Uterus (tissue), 4 donors: Measurements from ENCODE around the gene CECR2. TPM values are rescaled to one million over a fixed set of nuclear protein-coding genes. Genes with fewer than 3 reads are reported as not detected.

Experiments used
- DNase-seq, 2 donors: peaks; one replicate each; pipeline ENCODE4 v3.0.0-alpha.2; 2019 to 2020
- H3K27ac ChIP-seq, 2 donors: fragments of 200-600 bp; sonication (generic); 1 replicate in 1 of 2; 2 replicates in 1 of 2; pipeline ENCODE4 v1.5.1; 2016 to 2018
- H3K27me3 ChIP-seq, 2 donors: fragments of 200-600 bp; sonication (generic); one replicate each; pipeline ENCODE4 v1.5.1; 2018 to 2019; ENCODE audit warnings: control low read depth in 1 of 2
- H3K36me3 ChIP-seq, 2 donors: fragments of 200-600 bp; sonication (generic); one replicate each; pipeline ENCODE4 v1.5.1; 2019; ENCODE audit warnings: control low read depth in 1 of 2
- H3K4me1 ChIP-seq, 2 donors: fragments of 200-600 bp; sonication (generic); one replicate each; pipeline ENCODE4 v1.5.1; 2018 to 2019; ENCODE audit warnings: control low read depth in 1 of 2
- H3K4me3 ChIP-seq, 2 donors: fragments of 200-600 bp; sonication (generic); 1 replicate in 1 of 2; 2 replicates in 1 of 2; pipeline ENCODE4 v1.5.1; 2018 to 2019; ENCODE audit warnings: mild to moderate bottlenecking in 1 of 2
- H3K9me3 ChIP-seq, 2 donors: fragments of 200-600 bp; sonication (generic); one replicate each; pipeline ENCODE4 v1.5.1; 2019; ENCODE audit warnings: control low read depth in 1 of 2
- POLR2A ChIP-seq, 2 donors: fragments of 450-650 bp; IDR thresholded peaks; one replicate each; pipeline ENCODE4 v1.6.1; 2016; ENCODE audit warnings: antibody characterized with exemption in 2 of 2, mild to moderate bottlenecking in 1 of 2, moderate library complexity in 1 of 2
- intact Hi-C: fragments of 100-400 bp; cut with DNase I; formaldehyde crosslinking; loops from one replicate; pipeline ENCODE4 v1.15.1; 2023; ENCODE audit warnings: low total_unique reads
- total RNA-seq, 4 donors: library from RNA; depleted of rRNA in 3 of 4; stranded (reverse); fragments of >200 nt in 3 of 4; gene quantifications; one replicate each; pipeline versions ENCODE4 v1.1.0 to v1.2.4, GENCODE V29; 2014 to 2023
- TF ChIP-seq, protein P1 (sequence below), 4 experiments: fragments of 200-600 bp in 2 of 4; fragments of 450-650 bp in 2 of 4; sonication (generic) in 2 of 4; IDR thresholded peaks; one replicate each; pipeline ENCODE4 v1.5.1; 2016 to 2019; ENCODE audit warnings: antibody characterized with exemption in 4 of 4, mild to moderate bottlenecking in 2 of 4, moderate library complexity in 1 of 4
- donor health status: DM: yes; HTN: yes; CAD: no.

CECR2 gene
- total RNA-seq, 4 donors from 2014 or later = under 0.01 to 6.3 (median 3.8) TPM

DNA sequence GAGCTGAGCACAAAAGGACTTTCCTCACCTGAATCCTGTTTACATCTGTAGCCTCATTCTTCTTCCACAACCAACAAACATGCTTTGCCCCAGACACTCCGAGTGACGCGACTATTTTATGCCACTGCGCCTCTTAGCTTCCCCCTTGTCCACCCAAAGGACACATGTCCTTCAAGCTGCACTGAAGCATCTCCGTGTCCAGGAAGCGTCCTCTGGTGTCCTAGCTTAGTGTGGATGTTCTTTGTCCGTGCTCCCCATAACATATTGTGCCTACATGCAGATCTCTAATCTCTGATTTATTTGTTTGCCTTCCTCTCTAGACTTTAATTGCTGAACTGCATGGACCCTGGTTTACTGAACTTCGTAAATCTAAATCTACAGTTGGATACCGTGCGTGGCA lies 20.1 kb upstream of the CECR2 start:
- intact Hi-C loops = no loop called here
- Histone ChIP-seq H3K27ac (no peak overlapping the region), H3K4me1 (no peaks in the 10 kb centered on the region)

GRCh38 chr22:17350292-17350691 lies 19.0 kb upstream of the CECR2 start:
- no peak overlapping the region for H3K4me3 ChIP-seq
- H3K9me3 ChIP-seq = no peaks in the 10 kb centered on the region
- TF ChIP-seq, protein P1, sequence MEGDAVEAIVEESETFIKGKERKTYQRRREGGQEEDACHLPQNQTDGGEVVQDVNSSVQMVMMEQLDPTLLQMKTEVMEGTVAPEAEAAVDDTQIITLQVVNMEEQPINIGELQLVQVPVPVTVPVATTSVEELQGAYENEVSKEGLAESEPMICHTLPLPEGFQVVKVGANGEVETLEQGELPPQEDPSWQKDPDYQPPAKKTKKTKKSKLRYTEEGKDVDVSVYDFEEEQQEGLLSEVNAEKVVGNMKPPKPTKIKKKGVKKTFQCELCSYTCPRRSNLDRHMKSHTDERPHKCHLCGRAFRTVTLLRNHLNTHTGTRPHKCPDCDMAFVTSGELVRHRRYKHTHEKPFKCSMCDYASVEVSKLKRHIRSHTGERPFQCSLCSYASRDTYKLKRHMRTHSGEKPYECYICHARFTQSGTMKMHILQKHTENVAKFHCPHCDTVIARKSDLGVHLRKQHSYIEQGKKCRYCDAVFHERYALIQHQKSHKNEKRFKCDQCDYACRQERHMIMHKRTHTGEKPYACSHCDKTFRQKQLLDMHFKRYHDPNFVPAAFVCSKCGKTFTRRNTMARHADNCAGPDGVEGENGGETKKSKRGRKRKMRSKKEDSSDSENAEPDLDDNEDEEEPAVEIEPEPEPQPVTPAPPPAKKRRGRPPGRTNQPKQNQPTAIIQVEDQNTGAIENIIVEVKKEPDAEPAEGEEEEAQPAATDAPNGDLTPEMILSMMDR (IDR thresholded peaks at IDR 0.05) = no peak
- TF ChIP-seq POLR2A (IDR thresholded peaks at IDR 0.05) = no peak
- no peaks in the 10 kb centered on the region for H3K36me3 ChIP-seq
- no peak overlapping the region for H3K27ac ChIP-seq
- H3K27me3 ChIP-seq = no peaks in the 10 kb centered on the region
- DNase-seq = no peak
- intact Hi-C loops = no loop called here
- no peaks in the 10 kb centered on the region for H3K4me1 ChIP-seq

More for the DNA sequence above, 20.1 kb upstream of the CECR2 start:
- no peak for DNase-seq
- TF ChIP-seq POLR2A (IDR thresholded peaks at IDR 0.05) = no peak
- TF ChIP-seq, protein P1 (IDR thresholded peaks at IDR 0.05) = no peak
- H3K27me3 ChIP-seq = no peaks in the 10 kb centered on the region
- no peaks in the 10 kb centered on the region for H3K36me3 ChIP-seq
- H3K4me3 ChIP-seq = no peak overlapping the region
- no peaks in the 10 kb centered on the region for H3K9me3 ChIP-seq

- intact Hi-C loops = no loop called here
- H3K36me3 ChIP-seq = no peaks in the 10 kb centered on the region
- no peak overlapping the region for H3K27ac ChIP-seq
- no peak for DNase-seq
- TF ChIP-seq, protein P1 (IDR thresholded peaks at IDR 0.05) = no peak
- no peak for TF ChIP-seq POLR2A (IDR thresholded peaks at IDR 0.05)
- H3K4me3 ChIP-seq = no peak overlapping the region
- no peaks in the 10 kb centered on the region for H3K27me3 ChIP-seq
- H3K4me1 ChIP-seq = no peaks in the 10 kb centered on the region
- no peaks in the 10 kb centered on the region for H3K9me3 ChIP-seq
Observed at GRCh38 chr22:17352798-17353197, 16.5 kb upstream of the CECR2 start.

GRCh38 chr22:17357688-17358087 lies 11.6 kb upstream of the CECR2 start:
- Histone ChIP-seq H3K4me3 (no peak overlapping the region), H3K27me3 (no peaks in the 10 kb centered on the region), H3K4me1 (no peaks in the 10 kb centered on the region), H3K9me3 (no peaks in the 10 kb centered on the region), H3K36me3 (no peaks in the 10 kb centered on the region), H3K27ac (no peak overlapping the region)
- intact Hi-C loops = no loop called here
- DNase-seq = no peak
- TF ChIP-seq, protein P1 (IDR thresholded peaks at IDR 0.05) = no peak
- no peak for TF ChIP-seq POLR2A (IDR thresholded peaks at IDR 0.05)

DNA sequence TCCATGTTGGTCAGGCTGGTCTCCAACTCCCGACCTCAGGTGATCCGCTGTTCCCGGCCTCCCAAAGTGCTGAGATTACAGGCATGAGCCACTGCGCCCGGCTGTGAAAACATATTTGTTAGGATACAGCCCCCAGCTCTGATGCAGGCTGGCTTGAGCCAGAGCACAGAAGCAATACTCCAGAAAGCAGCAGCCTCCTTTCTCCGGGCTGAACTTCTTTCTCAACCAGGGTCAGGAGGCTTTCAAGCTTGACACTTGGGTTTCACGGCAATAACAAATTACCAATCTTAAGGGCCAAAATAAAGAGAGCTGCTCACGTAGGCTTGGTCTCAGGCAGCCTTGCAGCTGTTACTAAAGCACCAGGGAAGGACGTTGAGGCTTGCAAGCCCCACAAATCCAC lies 10.8 kb upstream of the CECR2 start:
- DNase-seq = no peak
- Histone ChIP-seq H3K27ac (no peak overlapping the region), H3K36me3 (no peaks in the 10 kb centered on the region), H3K9me3 (no peaks in the 10 kb centered on the region), H3K4me1 (no peaks in the 10 kb centered on the region), H3K27me3 (no peaks in the 10 kb centered on the region), H3K4me3 (no peak overlapping the region)
- no peak for TF ChIP-seq POLR2A (IDR thresholded peaks at IDR 0.05)
- TF ChIP-seq, protein P1 (IDR thresholded peaks at IDR 0.05) = no peak
- intact Hi-C loops = no loop called here
